Esophagus muscularis mucosa (tissue), 4 donors: ENCODE data around the gene LRRFIP2. TPM values are rescaled to one million over a fixed set of nuclear protein-coding genes. Genes with fewer than 3 reads are reported as not detected.

Experiments used
- DNase-seq: peaks from one replicate; pipeline ENCODE4 v3.0.0-alpha.2; 2017; ENCODE audit errors: extremely low spot score
- H3K27ac ChIP-seq, 4 donors: fragments of 200-600 bp; sonication (generic); replicated peaks in 1 of 4; 1 replicate in 3 of 4; 2 replicates in 1 of 4; pipeline ENCODE4 v1.5.1; 2016 to 2019; ENCODE audit warnings: mild to moderate bottlenecking in 1 of 4
- H3K27me3 ChIP-seq, 4 donors: fragments of 200-600 bp; sonication (generic); one replicate each; pipeline versions ENCODE4 v1.5.1 to v1.6.0; 2016 to 2019
- H3K36me3 ChIP-seq, 4 donors: fragments of 200-600 bp; sonication (generic); one replicate each; pipeline ENCODE4 v1.5.1; 2016 to 2019
- H3K4me1 ChIP-seq, 4 donors: fragments of 200-600 bp; sonication (generic); one replicate each; pipeline ENCODE4 v1.5.1; 2016 to 2019
- H3K4me3 ChIP-seq, 4 donors: fragments of 200-600 bp; sonication (generic); 1 replicate in 2 of 4; 2 replicates in 2 of 4; pipeline ENCODE4 v1.5.1; 2016 to 2019; ENCODE audit warnings: mild to moderate bottlenecking in 4 of 4, moderate library complexity in 1 of 4
- H3K9me3 ChIP-seq, 4 donors: fragments of 200-600 bp; sonication (generic); 1 replicate in 3 of 4; 2 replicates in 1 of 4; pipeline ENCODE4 v1.5.1; 2016 to 2019
- EP300 ChIP-seq: sonication (generic); formaldehyde crosslinking; IDR thresholded peaks from one replicate; pipeline ENCODE4 v1.6.1; 2017; ENCODE audit warnings: antibody characterized with exemption
- POLR2A ChIP-seq: fragments of 450-650 bp; IDR thresholded peaks from one replicate; pipeline ENCODE4 v1.6.1; 2017; ENCODE audit warnings: antibody characterized with exemption, moderate library complexity, mild to moderate bottlenecking, low read depth
- POLR2AphosphoS5 ChIP-seq, 2 donors: sonication (generic); formaldehyde crosslinking; IDR thresholded peaks; one replicate each; pipeline ENCODE4 v1.6.1; 2017; ENCODE audit warnings: antibody characterized with exemption in 2 of 2
- WGBS: methylation state at CpG from one replicate; pipeline ENCODE4 v1.1.5; 2018; 5-methylcytosine and 5-hydroxymethylcytosine counted together
- intact Hi-C: fragments of 100-400 bp; cut with DNase I; formaldehyde crosslinking; loops from one replicate; pipeline ENCODE4 v1.15.1; 2023
- total RNA-seq, 4 donors: library from RNA; depleted of rRNA; stranded (reverse); fragments of >200 nt; gene quantifications; one replicate each; pipeline versions ENCODE4 v1.1.0 to v1.2.1, GENCODE V29; 2016
- TF ChIP-seq, protein P1 (sequence below), 3 experiments: fragments of 200-600 bp in 2 of 3; fragments of 450-650 bp in 1 of 3; sonication (generic) in 2 of 3; IDR thresholded peaks; one replicate each; pipeline ENCODE4 v1.5.1; 2017 to 2019; ENCODE audit warnings: antibody characterized with exemption in 3 of 3, mild to moderate bottlenecking in 2 of 3, moderate library complexity in 1 of 3

LRRFIP2 gene
- total RNA-seq, 4 donors from 2014 or later: 76.9 to 104 (median 93.4) TPM

DNA sequence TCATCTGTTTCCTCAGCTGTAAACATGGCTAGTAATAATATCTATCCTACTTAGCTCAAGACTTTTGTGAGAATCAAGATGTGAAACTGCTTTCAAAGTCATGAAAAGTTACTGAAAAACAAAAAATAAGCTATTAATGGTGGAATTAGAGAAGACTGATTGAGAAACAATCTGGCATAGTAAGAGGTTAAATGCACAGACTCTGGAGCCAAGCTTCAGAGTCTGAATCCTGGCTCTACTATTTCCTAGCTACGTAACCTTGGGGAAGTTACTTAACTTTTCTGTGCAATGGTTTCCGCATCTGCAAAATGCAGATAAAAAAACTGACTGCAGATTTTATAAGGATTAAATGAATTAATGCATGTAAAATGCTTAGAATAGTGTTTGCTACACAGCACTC lies 28.8 kb downstream of the LRRFIP2 start:
- H3K4me1 ChIP-seq: peaks cover 22 to 53% (median 50%) of the 10 kb centered on the region in 4 donors
- intact Hi-C loops: no loop called here

DNA sequence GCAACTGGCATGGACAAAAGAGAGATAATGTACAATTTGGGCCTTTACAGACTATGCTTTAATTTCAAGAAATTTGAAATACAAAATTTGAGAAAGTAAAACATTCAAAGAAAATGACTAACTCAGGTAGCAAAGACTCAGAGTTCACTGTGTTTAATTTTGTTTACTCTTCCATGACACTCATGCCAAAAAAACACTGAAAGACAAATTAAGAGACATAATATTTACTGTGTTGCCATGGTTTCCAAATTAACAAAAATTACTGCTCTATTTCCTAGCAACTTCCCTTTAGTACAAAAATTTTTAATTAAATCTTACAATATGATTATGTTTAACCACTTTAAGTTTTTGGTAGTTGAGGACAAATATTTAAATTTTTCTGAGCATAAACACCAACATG lies 29.6 kb downstream of the LRRFIP2 start:
- Histone ChIP-seq H3K4me3 (no peak overlapping the region), H3K4me1 (peaks cover 27 to 53% (median 50%) of the 10 kb centered on the region in 4 donors), H3K36me3 (peaks cover 0 to 34% (median 13%) of the 10 kb centered on the region in 4 donors), H3K27ac (peak overlapping the region in 2 of 4 donors; percentile 37 to 39), H3K9me3 (no peaks in the 10 kb centered on the region), H3K27me3 (no peaks in the 10 kb centered on the region)
- TF ChIP-seq EP300: no peak
- TF ChIP-seq, protein P1, sequence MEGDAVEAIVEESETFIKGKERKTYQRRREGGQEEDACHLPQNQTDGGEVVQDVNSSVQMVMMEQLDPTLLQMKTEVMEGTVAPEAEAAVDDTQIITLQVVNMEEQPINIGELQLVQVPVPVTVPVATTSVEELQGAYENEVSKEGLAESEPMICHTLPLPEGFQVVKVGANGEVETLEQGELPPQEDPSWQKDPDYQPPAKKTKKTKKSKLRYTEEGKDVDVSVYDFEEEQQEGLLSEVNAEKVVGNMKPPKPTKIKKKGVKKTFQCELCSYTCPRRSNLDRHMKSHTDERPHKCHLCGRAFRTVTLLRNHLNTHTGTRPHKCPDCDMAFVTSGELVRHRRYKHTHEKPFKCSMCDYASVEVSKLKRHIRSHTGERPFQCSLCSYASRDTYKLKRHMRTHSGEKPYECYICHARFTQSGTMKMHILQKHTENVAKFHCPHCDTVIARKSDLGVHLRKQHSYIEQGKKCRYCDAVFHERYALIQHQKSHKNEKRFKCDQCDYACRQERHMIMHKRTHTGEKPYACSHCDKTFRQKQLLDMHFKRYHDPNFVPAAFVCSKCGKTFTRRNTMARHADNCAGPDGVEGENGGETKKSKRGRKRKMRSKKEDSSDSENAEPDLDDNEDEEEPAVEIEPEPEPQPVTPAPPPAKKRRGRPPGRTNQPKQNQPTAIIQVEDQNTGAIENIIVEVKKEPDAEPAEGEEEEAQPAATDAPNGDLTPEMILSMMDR (IDR thresholded peaks at IDR 0.05): no peak
- TF ChIP-seq POLR2A: no peak
- no peak for TF ChIP-seq POLR2AphosphoS5 (IDR thresholded peaks at IDR 0.05)
- intact Hi-C loops: no loop called here
- DNase-seq: no peak

More for the DNA sequence above, 28.8 kb downstream of the LRRFIP2 start:
- Histone ChIP-seq H3K9me3 (no peaks in the 10 kb centered on the region), H3K27me3 (no peaks in the 10 kb centered on the region), H3K4me3 (no peak overlapping the region), H3K36me3 (peaks cover 0 to 34% (median 13%) of the 10 kb centered on the region in 4 donors), H3K27ac (peak overlapping the region in 3 of 4 donors; percentile 16 to 39 (median 37))
- TF ChIP-seq, protein P1 (IDR thresholded peaks at IDR 0.05): no peak
- TF ChIP-seq POLR2AphosphoS5 (IDR thresholded peaks at IDR 0.05) (no peak), POLR2A (no peak), EP300 (no peak)
- DNase-seq: no peak
- WGBS: 42% methylated on average over 2 of the region's 2 CpGs

DNA sequence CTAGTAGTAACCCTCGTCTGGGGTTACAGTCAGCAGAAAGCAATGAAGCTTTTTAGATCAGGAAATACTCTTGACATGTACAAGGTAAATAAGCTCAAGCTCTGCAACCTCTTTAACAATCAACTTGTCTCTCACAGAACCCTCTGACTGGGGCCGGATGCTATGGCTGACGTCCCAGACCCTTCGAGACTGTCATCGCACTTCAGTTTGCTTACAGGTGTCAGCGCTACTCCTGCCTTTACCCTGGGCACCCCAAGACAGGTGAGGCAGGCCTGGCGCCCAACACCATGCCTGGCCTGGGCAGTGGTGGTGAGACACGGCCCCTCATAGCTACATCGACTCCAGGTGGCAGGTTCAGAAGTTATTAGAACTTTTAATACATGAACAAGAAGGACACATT lies 30.6 kb downstream of the LRRFIP2 start:
- 92% methylated on average over 8 of the region's 9 CpGs for WGBS

DNA sequence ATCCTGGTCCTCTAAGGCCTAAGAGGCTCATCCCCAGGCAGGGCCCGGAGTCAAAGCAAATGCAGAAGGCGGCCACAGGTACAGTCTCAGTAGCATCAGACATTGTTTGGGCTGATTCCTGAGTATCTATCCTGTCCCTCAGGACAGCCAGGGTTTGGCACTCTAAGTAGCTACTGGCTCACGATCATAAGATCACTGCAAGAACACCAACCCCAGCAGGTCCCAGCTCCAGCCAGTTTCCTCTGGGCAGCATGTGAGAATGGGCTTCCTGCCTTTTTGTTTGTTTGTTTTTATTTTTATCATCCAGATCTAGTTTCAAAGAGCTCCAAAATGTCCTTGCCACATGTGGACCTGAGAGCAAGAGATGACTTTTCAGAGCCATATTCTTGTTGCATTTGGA lies 32.7 kb downstream of the LRRFIP2 start:
- Histone ChIP-seq H3K27me3 (no peaks in the 10 kb centered on the region), H3K4me1 (peaks cover 24 to 50% (median 38%) of the 10 kb centered on the region in 4 donors), H3K36me3 (peaks cover 0 to 26% (median 8%) of the 10 kb centered on the region in 4 donors), H3K9me3 (no peaks in the 10 kb centered on the region), H3K4me3 (no peak overlapping the region), H3K27ac (no peak overlapping the region)
- WGBS: 93% methylated on average over 3 of the region's 3 CpGs
- TF ChIP-seq EP300 (no peak), POLR2AphosphoS5 (IDR thresholded peaks at IDR 0.05) (no peak), POLR2A (no peak)
- no peak for DNase-seq
- intact Hi-C loops: no loop called here

More for the DNA sequence above, 30.6 kb downstream of the LRRFIP2 start:
- DNase-seq: no peak
- Histone ChIP-seq H3K4me3 (no peak overlapping the region), H3K36me3 (peaks cover 0 to 34% (median 12%) of the 10 kb centered on the region in 4 donors), H3K9me3 (no peaks in the 10 kb centered on the region), H3K4me1 (peaks cover 28 to 53% (median 46%) of the 10 kb centered on the region in 4 donors), H3K27me3 (no peaks in the 10 kb centered on the region), H3K27ac (peak overlapping the region in 1 of 4 donors; percentile 12)
- no peak for TF ChIP-seq POLR2A
- intact Hi-C loops: no loop called here

DNA sequence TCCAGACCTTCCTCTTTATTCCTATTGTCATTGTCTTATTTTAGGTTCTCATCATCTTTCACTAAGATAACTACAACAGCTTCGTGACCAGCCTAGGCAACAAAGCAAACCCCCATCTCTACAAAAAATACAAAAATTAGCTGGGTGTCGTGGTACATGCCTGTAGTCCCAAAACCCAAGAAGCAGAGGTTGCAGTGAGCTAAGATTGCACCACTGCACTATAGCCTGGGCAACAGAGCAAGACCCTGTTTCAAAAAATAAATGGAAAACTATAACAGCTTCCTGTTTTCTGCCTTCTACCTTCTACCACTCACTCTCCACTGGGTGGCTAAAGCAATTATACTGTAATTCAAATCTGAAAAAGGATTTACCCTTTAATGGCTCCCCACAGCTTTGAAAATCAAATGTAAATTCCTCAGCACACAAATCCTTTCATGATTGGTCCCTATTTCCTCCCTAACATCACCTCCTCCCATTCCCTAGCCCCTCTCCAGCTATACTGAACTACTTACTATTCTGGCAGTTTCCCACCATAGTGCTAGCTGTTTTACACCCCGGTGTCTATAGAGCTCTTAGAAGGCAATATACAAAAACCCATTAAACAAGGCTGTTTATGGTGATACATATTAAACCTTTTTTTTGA lies 33.4 kb downstream of the LRRFIP2 start:
- DNase-seq: no peak
- WGBS: 95% methylated on average over 3 of the region's 3 CpGs
- intact Hi-C loops: no loop called here
- H3K4me1 ChIP-seq: peaks cover 21 to 50% (median 34%) of the 10 kb centered on the region in 4 donors
- H3K36me3 ChIP-seq: peaks cover 0 to 20% (median 8%) of the 10 kb centered on the region in 4 donors
- no peaks in the 10 kb centered on the region for H3K27me3 ChIP-seq
- no peak overlapping the region for H3K27ac ChIP-seq
- no peaks in the 10 kb centered on the region for H3K9me3 ChIP-seq
- H3K4me3 ChIP-seq: no peak overlapping the region
- TF ChIP-seq EP300: no peak

DNA sequence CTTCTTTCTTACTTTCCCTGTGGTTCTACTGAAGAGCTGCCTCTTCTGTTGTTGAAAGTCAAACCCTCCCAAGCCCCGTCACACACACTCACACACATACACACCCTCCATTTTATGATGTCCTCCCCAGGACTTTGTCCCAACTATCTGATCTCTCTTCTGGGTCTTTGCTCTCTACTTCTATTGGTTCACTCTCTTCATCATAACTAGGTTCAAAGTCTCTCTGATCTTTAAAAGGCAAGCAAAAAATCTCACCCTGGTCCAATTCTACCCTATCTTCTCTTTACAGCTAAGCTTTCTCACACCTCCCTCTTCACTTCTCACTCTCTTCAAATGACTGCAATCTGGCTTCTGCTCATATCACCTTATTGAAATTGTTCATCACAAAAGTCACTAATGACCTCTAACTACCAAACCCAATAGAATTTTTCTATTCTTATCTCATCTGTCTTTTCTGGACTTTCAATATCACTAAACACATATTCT lies 34.8 kb downstream of the LRRFIP2 start:
- Histone ChIP-seq H3K4me1 (peaks cover 8 to 35% (median 20%) of the 10 kb centered on the region in 4 donors), H3K27ac (no peak overlapping the region), H3K4me3 (no peak overlapping the region), H3K27me3 (no peaks in the 10 kb centered on the region), H3K9me3 (no peaks in the 10 kb centered on the region), H3K36me3 (peaks cover 0 to 19% (median 8%) of the 10 kb centered on the region in 4 donors)
- intact Hi-C loops: no loop called here
- 100% methylated on average over 1 of the region's 1 CpG for WGBS
- TF ChIP-seq, protein P1 (IDR thresholded peaks at IDR 0.05): no peak
- no peak for TF ChIP-seq POLR2A
- TF ChIP-seq EP300: no peak
- no peak for TF ChIP-seq POLR2AphosphoS5 (IDR thresholded peaks at IDR 0.05)
- no peak for DNase-seq
